Measurements from ENCODE around the gene AGRP.

AGRP gene

DNA sequence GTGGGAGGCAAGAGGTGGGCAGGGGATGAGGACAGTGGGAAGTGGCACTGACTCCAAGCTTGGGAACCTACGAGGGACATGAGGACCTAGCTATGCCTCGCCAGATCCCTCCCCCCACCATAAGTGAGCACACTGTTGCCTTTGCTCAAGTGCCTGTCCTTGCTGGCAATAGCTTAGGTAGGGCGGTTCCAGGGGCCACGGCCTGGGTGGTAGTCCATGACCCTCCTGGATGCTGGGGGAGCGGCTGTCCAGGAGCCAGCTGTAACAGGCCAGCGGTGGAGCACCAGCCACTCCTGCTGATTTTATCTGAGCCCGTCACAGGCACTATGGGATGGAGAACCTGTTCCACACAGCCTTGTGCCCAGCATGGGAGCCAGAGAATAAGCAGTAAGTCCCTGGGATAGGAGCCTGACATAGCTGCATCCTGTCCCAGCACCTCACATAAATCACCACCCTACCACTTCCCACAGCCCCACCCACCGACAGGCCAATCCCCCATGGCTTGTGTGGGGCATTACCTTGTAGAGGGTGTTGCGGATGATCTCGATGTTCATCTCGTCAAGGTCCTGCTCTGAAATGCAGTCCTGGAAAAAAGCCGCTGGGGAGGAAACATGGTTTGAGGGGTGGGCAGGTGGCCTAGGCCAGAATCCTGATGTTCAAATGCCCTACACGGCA, 40.6 kb downstream of the AGRP start:
- no peak for DNase-seq (ENCODE audit: low read depth in 1 of 2, low spot score in 1 of 2)
- TF ChIP-seq POLR2AphosphoS5 (IDR thresholded peaks at IDR 0.05; ENCODE audit: low read depth) (no peak), GABPA (IDR thresholded peaks at IDR 0.05; ENCODE audit: low read depth) (no peak), SPI1 (IDR thresholded peaks at IDR 0.05; ENCODE audit: borderline replicate concordance, low read depth) (no peak), REST (IDR thresholded peaks at IDR 0.05; ENCODE audit: insufficient replicate concordance, low read depth) (no peak)
- TF ChIP-seq, protein P1, sequence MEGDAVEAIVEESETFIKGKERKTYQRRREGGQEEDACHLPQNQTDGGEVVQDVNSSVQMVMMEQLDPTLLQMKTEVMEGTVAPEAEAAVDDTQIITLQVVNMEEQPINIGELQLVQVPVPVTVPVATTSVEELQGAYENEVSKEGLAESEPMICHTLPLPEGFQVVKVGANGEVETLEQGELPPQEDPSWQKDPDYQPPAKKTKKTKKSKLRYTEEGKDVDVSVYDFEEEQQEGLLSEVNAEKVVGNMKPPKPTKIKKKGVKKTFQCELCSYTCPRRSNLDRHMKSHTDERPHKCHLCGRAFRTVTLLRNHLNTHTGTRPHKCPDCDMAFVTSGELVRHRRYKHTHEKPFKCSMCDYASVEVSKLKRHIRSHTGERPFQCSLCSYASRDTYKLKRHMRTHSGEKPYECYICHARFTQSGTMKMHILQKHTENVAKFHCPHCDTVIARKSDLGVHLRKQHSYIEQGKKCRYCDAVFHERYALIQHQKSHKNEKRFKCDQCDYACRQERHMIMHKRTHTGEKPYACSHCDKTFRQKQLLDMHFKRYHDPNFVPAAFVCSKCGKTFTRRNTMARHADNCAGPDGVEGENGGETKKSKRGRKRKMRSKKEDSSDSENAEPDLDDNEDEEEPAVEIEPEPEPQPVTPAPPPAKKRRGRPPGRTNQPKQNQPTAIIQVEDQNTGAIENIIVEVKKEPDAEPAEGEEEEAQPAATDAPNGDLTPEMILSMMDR (IDR thresholded peaks at IDR 0.05; ENCODE audit: insufficient read depth, low read length): no peak
- no peak overlapping the region for H3K27ac ChIP-seq (replicated peaks)
- no peak overlapping the region for H3K4me3 ChIP-seq (replicated peaks; ENCODE audit: insufficient read depth, low read length)
- H3K27me3 ChIP-seq (ENCODE audit: insufficient read depth, poor library complexity, severe bottlenecking): no peaks in the 10 kb centered on the region

DNA sequence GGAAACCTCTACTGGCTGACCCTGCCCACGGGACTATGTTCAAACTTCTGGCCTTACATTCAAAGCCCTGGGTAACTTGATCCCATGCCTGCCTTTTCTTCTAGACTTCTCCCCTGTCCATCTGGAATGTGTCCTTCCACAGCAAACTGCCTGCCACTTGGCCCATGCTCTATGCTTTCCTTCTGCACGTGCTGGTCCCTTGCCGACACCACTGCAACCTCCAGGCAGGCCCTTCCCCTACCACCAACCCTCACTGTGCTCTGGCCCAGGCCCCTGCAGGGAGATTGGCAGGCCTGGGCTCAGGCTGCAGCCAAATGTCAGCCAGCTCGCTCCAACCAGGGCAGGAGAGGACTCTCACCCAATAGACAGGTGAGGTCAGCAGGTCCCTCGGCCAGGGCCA, 41.4 kb downstream of the AGRP start:
- no peaks in the 10 kb centered on the region for H3K27me3 ChIP-seq (ENCODE audit: insufficient read depth, poor library complexity, severe bottlenecking)
- no peak for TF ChIP-seq REST (IDR thresholded peaks at IDR 0.05; ENCODE audit: insufficient replicate concordance, low read depth)
- TF ChIP-seq GABPA (IDR thresholded peaks at IDR 0.05; ENCODE audit: low read depth): no peak
- no peak for TF ChIP-seq SPI1 (IDR thresholded peaks at IDR 0.05; ENCODE audit: borderline replicate concordance, low read depth)
- TF ChIP-seq, protein P1 (IDR thresholded peaks at IDR 0.05; ENCODE audit: insufficient read depth, low read length): no peak
- no peak for TF ChIP-seq POLR2AphosphoS5 (IDR thresholded peaks at IDR 0.05; ENCODE audit: low read depth)

DNA sequence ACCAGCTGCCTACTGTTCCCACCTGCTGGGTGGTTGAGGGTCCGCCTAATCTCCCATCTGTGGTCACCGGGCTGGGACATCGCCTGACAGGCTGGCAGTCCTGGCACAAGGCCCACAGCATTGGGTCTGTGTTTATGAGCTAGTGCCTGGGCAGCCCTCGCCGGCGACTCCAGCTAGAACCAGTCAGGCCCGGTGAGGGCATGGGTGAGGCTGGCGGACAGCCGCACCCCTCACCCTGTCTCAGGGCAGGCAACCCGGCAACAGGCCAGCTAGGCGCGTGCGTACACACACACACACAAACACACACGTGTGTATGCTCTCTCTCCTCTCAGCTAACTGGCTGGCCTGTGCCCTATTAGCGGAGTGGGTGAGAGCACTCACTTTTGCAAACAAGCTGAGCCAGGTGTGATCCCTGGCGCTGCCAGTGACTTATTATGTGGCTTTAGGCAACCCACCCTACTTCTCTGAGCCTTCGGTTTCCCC, 42.0 kb downstream of the AGRP start:
- Histone ChIP-seq H3K27ac (replicated peaks) (no peak overlapping the region), H3K4me3 (replicated peaks; ENCODE audit: insufficient read depth, low read length) (no peak overlapping the region), H3K27me3 (ENCODE audit: insufficient read depth, poor library complexity, severe bottlenecking) (no peaks in the 10 kb centered on the region)
- DNase-seq (ENCODE audit: low read depth in 1 of 2, low spot score in 1 of 2): no peak
- TF ChIP-seq SPI1 (IDR thresholded peaks at IDR 0.05; ENCODE audit: borderline replicate concordance, low read depth): no peak
- TF ChIP-seq POLR2AphosphoS5 (IDR thresholded peaks at IDR 0.05; ENCODE audit: low read depth): no peak
- no peak for TF ChIP-seq GABPA (IDR thresholded peaks at IDR 0.05; ENCODE audit: low read depth)
- TF ChIP-seq REST (IDR thresholded peaks at IDR 0.05; ENCODE audit: insufficient replicate concordance, low read depth): no peak
- TF ChIP-seq, protein P1 (IDR thresholded peaks at IDR 0.05; ENCODE audit: insufficient read depth, low read length): no peak

More for the DNA sequence above, 41.4 kb downstream of the AGRP start:
- H3K4me3 ChIP-seq (replicated peaks; ENCODE audit: insufficient read depth, low read length): no peak overlapping the region
- DNase-seq (ENCODE audit: low read depth in 1 of 2, low spot score in 1 of 2): no peak
- no peak overlapping the region for H3K27ac ChIP-seq (replicated peaks)
